Osteoblast (primary cell): ENCODE measurements around the gene NPPA. TPM values are rescaled to one million over a fixed set of nuclear protein-coding genes. Genes with fewer than 3 reads are reported as not detected.
A peak's percentile ranks its signal among the peaks of the same experiment; 100 is the strongest.

ENCODE experiments used
- DNase-seq: peaks from one replicate; pipeline ENCODE4 v3.0.0; 2011; ENCODE audit warnings: low spot score, mixed read lengths; ENCODE audit not compliant: insufficient read length; ENCODE audit errors: missing footprints
- H2AFZ ChIP-seq: 2 replicates; pipeline ENCODE4 v1.6.0; 2011; ENCODE audit warnings: mild to moderate bottlenecking, low read length
- H3K27ac ChIP-seq: 2 replicates; pipeline ENCODE4 v1.5.1; 2011; ENCODE audit warnings: mild to moderate bottlenecking, low read depth, low read length, moderate library complexity
- H3K27me3 ChIP-seq: 2 replicates; pipeline ENCODE4 v1.6.0; 2012; ENCODE audit warnings: mild to moderate bottlenecking, control low read depth, inconsistent platforms, low read length, moderate library complexity; ENCODE audit not compliant: insufficient read depth
- H3K36me3 ChIP-seq: 2 replicates; pipeline ENCODE4 v1.5.1; 2011; ENCODE audit warnings: mild to moderate bottlenecking, low read length, control low read depth, moderate library complexity; ENCODE audit not compliant: insufficient read depth
- H3K4me1 ChIP-seq: 2 replicates; pipeline ENCODE4 v1.5.1; 2011; ENCODE audit warnings: mild to moderate bottlenecking, low read length, control low read depth, moderate library complexity; ENCODE audit not compliant: insufficient read depth
- H3K4me2 ChIP-seq: 2 replicates; pipeline ENCODE4 v1.6.0; 2011; ENCODE audit warnings: mild to moderate bottlenecking, low read length; ENCODE audit not compliant: insufficient read depth
- H3K4me3 ChIP-seq: fragments of 200-600 bp; sonication (generic); 3 replicates; pipeline ENCODE4 v1.5.1; 2012; ENCODE audit warnings: mild to moderate bottlenecking, low read length, inconsistent platforms; ENCODE audit not compliant: insufficient read depth
- H3K79me2 ChIP-seq: 2 replicates; pipeline ENCODE4 v1.6.0; 2012; ENCODE audit warnings: mild to moderate bottlenecking, low read length, control low read depth, inconsistent platforms; ENCODE audit not compliant: insufficient read depth
- H3K9me3 ChIP-seq: 2 replicates; pipeline ENCODE4 v1.5.1; 2011; ENCODE audit warnings: low read depth, low read length, control low read depth
- H4K20me1 ChIP-seq: 2 replicates; pipeline ENCODE4 v1.6.0; 2012; ENCODE audit warnings: mild to moderate bottlenecking, low read length, control low read depth; ENCODE audit not compliant: insufficient read depth
- total RNA-seq: library from RNA; depleted of rRNA; stranded (reverse); fragments of >200 nt; gene quantifications from 2 replicates; pipeline ENCODE4 v1.2.3, GENCODE V29; 2012
- TF ChIP-seq, protein P1 (sequence below): IDR thresholded peaks from 2 replicates; pipeline ENCODE4 v1.5.1; 2011; ENCODE audit warnings: mild to moderate bottlenecking, low read depth, low read length, moderate library complexity; ENCODE audit errors: extremely low read depth

Gene NPPA
- total RNA-seq, 1 donor, result not detected

DNA sequence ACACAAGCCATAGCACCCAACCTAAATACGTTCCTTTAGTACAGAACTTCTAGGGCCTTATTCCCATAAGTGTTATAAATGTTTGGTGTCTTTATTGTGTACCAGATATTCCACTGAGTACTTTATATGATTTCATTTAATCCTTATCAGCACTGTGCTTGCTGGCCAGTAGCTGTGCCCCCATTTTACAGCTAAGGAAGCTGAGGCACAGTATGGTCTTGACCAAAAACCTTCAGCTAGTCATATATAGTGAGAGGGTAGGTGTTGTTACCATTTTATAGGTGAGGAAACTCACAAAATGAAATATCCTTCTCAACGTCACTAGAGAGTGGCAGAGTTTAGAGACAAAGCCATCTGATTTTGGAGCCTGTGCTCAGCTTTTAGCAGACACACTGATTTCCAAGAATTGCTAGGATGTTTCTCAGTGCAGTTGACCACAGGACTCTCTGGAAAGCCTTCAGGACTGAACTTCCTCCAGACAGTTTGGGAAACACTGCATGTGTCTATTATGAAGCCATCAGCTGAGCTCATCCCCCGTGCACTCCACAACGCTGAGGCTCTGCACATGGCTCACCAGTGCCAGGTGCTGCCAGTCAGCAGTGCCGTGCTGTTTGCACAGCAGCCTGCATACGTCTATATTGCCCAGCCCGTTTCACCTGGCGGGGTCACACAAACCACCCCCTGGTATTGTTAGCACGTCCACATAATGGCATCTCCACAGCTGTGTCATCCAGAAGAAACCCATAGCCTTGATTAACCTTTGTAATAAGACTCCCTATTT lies 15.4 kb downstream of the NPPA start:
- H3K4me1 ChIP-seq, result no peaks in the 10 kb centered on the region
- H3K36me3 ChIP-seq, result peaks cover 79% of the 10 kb centered on the region
- no peak overlapping the region for H3K4me2 ChIP-seq
- H3K27ac ChIP-seq, result no peak overlapping the region
- no peaks in the 10 kb centered on the region for H3K9me3 ChIP-seq
- no peak overlapping the region for H3K4me3 ChIP-seq
- no peaks in the 10 kb centered on the region for H3K27me3 ChIP-seq
- peak; percentile 18 for DNase-seq
- no peak overlapping the region for H2AFZ ChIP-seq
- H4K20me1 ChIP-seq, result no peaks in the 10 kb centered on the region
- H3K79me2 ChIP-seq, result no peaks in the 10 kb centered on the region
- TF ChIP-seq, protein P1, sequence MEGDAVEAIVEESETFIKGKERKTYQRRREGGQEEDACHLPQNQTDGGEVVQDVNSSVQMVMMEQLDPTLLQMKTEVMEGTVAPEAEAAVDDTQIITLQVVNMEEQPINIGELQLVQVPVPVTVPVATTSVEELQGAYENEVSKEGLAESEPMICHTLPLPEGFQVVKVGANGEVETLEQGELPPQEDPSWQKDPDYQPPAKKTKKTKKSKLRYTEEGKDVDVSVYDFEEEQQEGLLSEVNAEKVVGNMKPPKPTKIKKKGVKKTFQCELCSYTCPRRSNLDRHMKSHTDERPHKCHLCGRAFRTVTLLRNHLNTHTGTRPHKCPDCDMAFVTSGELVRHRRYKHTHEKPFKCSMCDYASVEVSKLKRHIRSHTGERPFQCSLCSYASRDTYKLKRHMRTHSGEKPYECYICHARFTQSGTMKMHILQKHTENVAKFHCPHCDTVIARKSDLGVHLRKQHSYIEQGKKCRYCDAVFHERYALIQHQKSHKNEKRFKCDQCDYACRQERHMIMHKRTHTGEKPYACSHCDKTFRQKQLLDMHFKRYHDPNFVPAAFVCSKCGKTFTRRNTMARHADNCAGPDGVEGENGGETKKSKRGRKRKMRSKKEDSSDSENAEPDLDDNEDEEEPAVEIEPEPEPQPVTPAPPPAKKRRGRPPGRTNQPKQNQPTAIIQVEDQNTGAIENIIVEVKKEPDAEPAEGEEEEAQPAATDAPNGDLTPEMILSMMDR, result no peak

DNA sequence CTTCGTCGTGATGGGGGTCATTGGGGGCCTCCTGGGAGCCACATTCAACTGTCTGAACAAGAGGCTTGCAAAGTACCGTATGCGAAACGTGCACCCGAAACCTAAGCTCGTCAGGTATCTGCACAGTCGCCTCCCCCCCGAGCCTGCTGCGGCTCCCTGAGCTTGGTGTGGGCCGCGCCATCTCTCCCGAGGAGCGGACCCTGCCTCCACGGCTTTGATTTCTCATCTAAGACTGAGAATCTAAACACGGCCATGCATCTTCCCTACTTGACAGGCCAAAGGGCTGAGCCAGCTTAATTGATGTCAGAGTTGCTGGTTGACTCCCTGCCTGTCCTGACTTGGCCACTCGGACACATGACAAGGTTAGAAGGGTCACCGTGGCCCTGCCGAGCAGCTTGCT lies 19.1 kb downstream of the NPPA start:
- no peak overlapping the region for H3K4me3 ChIP-seq
- no peaks in the 10 kb centered on the region for H4K20me1 ChIP-seq
- no peak overlapping the region for H3K4me2 ChIP-seq
- no peaks in the 10 kb centered on the region for H3K27me3 ChIP-seq
- no peak overlapping the region for H2AFZ ChIP-seq
- TF ChIP-seq, protein P1, result no peak
- H3K27ac ChIP-seq, result no peak overlapping the region
- no peaks in the 10 kb centered on the region for H3K4me1 ChIP-seq
- no peaks in the 10 kb centered on the region for H3K79me2 ChIP-seq
- H3K9me3 ChIP-seq, result no peaks in the 10 kb centered on the region
- peaks cover 69% of the 10 kb centered on the region for H3K36me3 ChIP-seq
- no peak for DNase-seq

DNA sequence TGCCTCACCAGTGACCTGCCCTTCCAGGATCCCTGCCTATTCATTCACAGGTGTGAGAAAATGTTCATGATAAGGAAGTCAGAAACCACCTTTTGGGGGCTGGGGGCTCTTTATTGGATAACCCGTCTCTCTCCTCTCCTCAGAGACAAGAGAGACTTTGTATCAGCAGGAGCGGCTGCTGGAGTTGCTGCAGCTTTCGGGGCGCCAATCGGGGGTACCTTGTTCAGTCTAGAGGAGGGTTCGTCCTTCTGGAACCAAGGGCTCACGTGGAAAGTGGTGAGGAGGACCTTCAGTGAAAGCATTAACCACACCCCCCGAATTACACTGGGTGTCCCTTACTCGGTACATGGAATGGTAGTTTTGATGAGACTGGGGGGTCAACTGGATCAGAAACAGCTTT lies 20.6 kb downstream of the NPPA start:
- H3K36me3 ChIP-seq, result peaks cover 63% of the 10 kb centered on the region
- no peaks in the 10 kb centered on the region for H3K9me3 ChIP-seq
- TF ChIP-seq, protein P1, result no peak
- no peak overlapping the region for H3K27ac ChIP-seq
- no peaks in the 10 kb centered on the region for H4K20me1 ChIP-seq
- no peaks in the 10 kb centered on the region for H3K79me2 ChIP-seq
- no peak overlapping the region for H2AFZ ChIP-seq
- no peak for DNase-seq
- H3K4me2 ChIP-seq, result no peak overlapping the region
- H3K27me3 ChIP-seq, result no peaks in the 10 kb centered on the region
- no peak overlapping the region for H3K4me3 ChIP-seq
- H3K4me1 ChIP-seq, result peaks cover 1% of the 10 kb centered on the region

DNA sequence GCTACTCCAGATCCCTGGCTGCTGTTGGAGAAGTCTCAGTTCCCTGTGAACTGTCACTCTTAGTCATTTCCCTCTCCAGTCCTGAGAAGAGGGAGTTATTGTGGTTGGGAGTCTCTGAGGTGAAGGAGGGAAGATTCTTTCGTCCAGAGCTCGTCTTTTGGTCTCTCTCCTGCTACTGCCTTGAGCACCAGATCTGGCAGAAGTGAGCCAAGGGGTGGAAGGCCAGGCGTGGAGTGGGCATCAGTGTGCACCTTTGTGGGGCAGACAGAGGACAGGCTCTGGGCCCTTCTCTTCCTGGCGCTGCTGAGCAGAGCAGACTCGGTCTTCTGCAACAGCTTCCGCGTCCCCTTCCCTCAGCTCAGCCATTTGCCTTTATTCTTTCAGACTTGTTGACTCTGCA lies 22.5 kb downstream of the NPPA start:
- Histone ChIP-seq H3K9me3 (no peaks in the 10 kb centered on the region), H3K27ac (no peak overlapping the region), H3K4me3 (no peak overlapping the region), H4K20me1 (no peaks in the 10 kb centered on the region), H3K4me2 (no peak overlapping the region), H3K36me3 (peaks cover 58% of the 10 kb centered on the region), H3K27me3 (no peaks in the 10 kb centered on the region), H2AFZ (no peak overlapping the region), H3K79me2 (no peaks in the 10 kb centered on the region), H3K4me1 (peaks cover 9% of the 10 kb centered on the region)
- DNase-seq, result peak; percentile 41
- TF ChIP-seq, protein P1, result no peak
